Measurements from ENCODE around the gene MAP1S. TPM values are rescaled to one million over a fixed set of nuclear protein-coding genes. Genes with fewer than 3 reads are reported as not detected.
A peak's percentile ranks its signal among the peaks of the same experiment; 100 is the strongest.

The MAP1S gene
- total RNA-seq, 1 donor from 2014 or later = 111 TPM

GRCh38 chr19:17677002-17677401 lies 42.3 kb upstream of the MAP1S start:
- H3K4me1 Mint-ChIP-seq (ENCODE audit: low read depth, unreplicated experiment) = peaks cover 13% of the 10 kb centered on the region
- TF ChIP-seq CTCF (IDR thresholded peaks at IDR 0.05; ENCODE audit: partially characterized antibody, unreplicated experiment) = no peak
- no peak overlapping the region for H3K27ac Mint-ChIP-seq (ENCODE audit: unreplicated experiment)
- peaks cover 12% of the 10 kb centered on the region for H3K27me3 Mint-ChIP-seq (ENCODE audit: unreplicated experiment)
- peaks cover 7% of the 10 kb centered on the region for H3K9me3 Mint-ChIP-seq (ENCODE audit: unreplicated experiment)
- peaks cover 2% of the 10 kb centered on the region for H3K36me3 Mint-ChIP-seq (ENCODE audit: unreplicated experiment)
- no peak overlapping the region for H3K4me3 Mint-ChIP-seq (ENCODE audit: unreplicated experiment)
- no peak for DNase-seq

DNA sequence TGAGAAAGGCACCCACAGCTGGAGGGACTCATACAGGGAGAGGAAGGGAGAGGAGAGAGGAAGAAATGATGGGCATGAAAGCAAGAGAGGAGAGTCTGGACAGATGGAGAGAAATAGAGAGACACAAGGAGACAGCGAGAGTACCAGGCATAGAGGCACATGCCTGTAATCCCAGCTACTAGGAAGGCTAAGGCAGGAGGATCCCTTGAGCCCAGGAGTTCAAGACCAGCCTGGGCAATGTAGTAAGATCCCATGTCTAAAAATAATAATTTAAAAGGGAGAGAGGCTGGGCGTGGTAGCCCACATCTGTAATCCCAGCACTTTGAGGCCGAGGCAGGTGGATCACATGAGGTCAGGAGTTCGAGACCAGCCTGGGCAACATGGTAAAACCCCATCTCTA lies 40.4 kb upstream of the MAP1S start:
- Mint-ChIP-seq H3K4me3 (ENCODE audit: unreplicated experiment) (peak overlapping the region; percentile 10), H3K36me3 (ENCODE audit: unreplicated experiment) (peaks cover 6% of the 10 kb centered on the region), H3K27ac (ENCODE audit: unreplicated experiment) (no peak overlapping the region), H3K4me1 (ENCODE audit: low read depth, unreplicated experiment) (peaks cover 16% of the 10 kb centered on the region), H3K9me3 (ENCODE audit: unreplicated experiment) (peaks cover 7% of the 10 kb centered on the region), H3K27me3 (ENCODE audit: unreplicated experiment) (peaks cover 12% of the 10 kb centered on the region)
- no peak for DNase-seq
- TF ChIP-seq CTCF (IDR thresholded peaks at IDR 0.05; ENCODE audit: partially characterized antibody, unreplicated experiment) = no peak

GRCh38 chr19:17679526-17680229 lies 39.6 kb upstream of the MAP1S start:
- peaks cover 6% of the 10 kb centered on the region for H3K36me3 Mint-ChIP-seq (ENCODE audit: unreplicated experiment)
- no peak for DNase-seq
- H3K9me3 Mint-ChIP-seq (ENCODE audit: unreplicated experiment) = peaks cover 7% of the 10 kb centered on the region
- peak overlapping the region; percentile 47 for H3K4me3 Mint-ChIP-seq (ENCODE audit: unreplicated experiment)
- no peak for TF ChIP-seq CTCF (IDR thresholded peaks at IDR 0.05; ENCODE audit: partially characterized antibody, unreplicated experiment)
- peaks cover 9% of the 10 kb centered on the region for H3K27me3 Mint-ChIP-seq (ENCODE audit: unreplicated experiment)
- H3K4me1 Mint-ChIP-seq (ENCODE audit: low read depth, unreplicated experiment) = peaks cover 16% of the 10 kb centered on the region
- peak overlapping the region; percentile 48 for H3K27ac Mint-ChIP-seq (ENCODE audit: unreplicated experiment)

DNA sequence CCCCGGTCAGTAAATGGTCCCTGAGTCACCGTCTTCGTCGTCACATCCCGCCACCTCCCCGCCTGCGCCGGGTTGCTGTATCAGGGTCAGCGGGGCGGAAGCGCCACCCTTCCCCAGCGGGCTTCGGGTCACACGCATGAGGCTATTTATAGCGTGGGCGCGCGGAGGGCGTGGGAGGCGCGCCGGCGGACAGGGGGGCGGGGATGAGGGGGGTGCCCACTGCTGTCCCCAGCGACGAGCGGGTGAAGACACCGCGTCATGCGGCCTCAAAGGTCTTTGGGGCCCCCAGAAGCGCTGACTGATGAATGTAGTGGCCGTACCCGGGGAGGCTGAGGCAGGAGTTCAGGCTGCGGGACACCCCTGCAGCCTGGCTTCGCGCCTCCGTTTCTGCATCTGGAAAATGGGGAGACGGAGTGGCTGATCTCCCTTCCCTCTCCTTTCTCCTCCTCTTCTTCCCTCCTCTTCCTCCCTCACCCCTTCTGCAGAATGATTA lies 39.0 kb upstream of the MAP1S start:
- peaks cover 6% of the 10 kb centered on the region for H3K36me3 Mint-ChIP-seq (ENCODE audit: unreplicated experiment)
- peaks cover 7% of the 10 kb centered on the region for H3K9me3 Mint-ChIP-seq (ENCODE audit: unreplicated experiment)
- DNase-seq = peak; percentile 70
- TF ChIP-seq CTCF (IDR thresholded peaks at IDR 0.05; ENCODE audit: partially characterized antibody, unreplicated experiment) = no peak
- H3K4me1 Mint-ChIP-seq (ENCODE audit: low read depth, unreplicated experiment) = peaks cover 16% of the 10 kb centered on the region
- H3K27ac Mint-ChIP-seq (ENCODE audit: unreplicated experiment) = peak overlapping the region; percentile 48
- H3K27me3 Mint-ChIP-seq (ENCODE audit: unreplicated experiment) = peaks cover 9% of the 10 kb centered on the region
- peak overlapping the region; percentile 70 for H3K4me3 Mint-ChIP-seq (ENCODE audit: unreplicated experiment)

- peaks cover 7% of the 10 kb centered on the region for H3K9me3 Mint-ChIP-seq (ENCODE audit: unreplicated experiment)
- H3K36me3 Mint-ChIP-seq (ENCODE audit: unreplicated experiment) = peaks cover 6% of the 10 kb centered on the region
- H3K27me3 Mint-ChIP-seq (ENCODE audit: unreplicated experiment) = peaks cover 9% of the 10 kb centered on the region
- H3K4me3 Mint-ChIP-seq (ENCODE audit: unreplicated experiment) = peak overlapping the region; percentile 7
- TF ChIP-seq CTCF (IDR thresholded peaks at IDR 0.05; ENCODE audit: partially characterized antibody, unreplicated experiment) = no peak
- H3K27ac Mint-ChIP-seq (ENCODE audit: unreplicated experiment) = peak overlapping the region; percentile 34
- DNase-seq = peak; percentile 60
- peaks cover 16% of the 10 kb centered on the region for H3K4me1 Mint-ChIP-seq (ENCODE audit: low read depth, unreplicated experiment)
Observed at GRCh38 chr19:17681505-17682125, 37.7 kb upstream of the MAP1S start.

Data from glutamatergic neuron (in vitro differentiated cells).